COR-L47 (cell line): ENCODE data around the gene RTN4R.
A peak's percentile ranks its signal among the peaks of the same experiment; 100 is the strongest.
"Not testable (repeated sequence)": the region's sequence is repeated elsewhere in the genome, so short reads cannot be mapped to it uniquely, and the experiment has no call there.

Experiments
- DNase-seq: peaks from one replicate; lab custom pipeline; 2025; lab: John Stamatoyannopoulos, UW

Gene RTN4R

GRCh38 chr22:20286784-20287423, 18.8 kb upstream of the RTN4R start:
- not testable (repeated sequence) for DNase-seq

DNA sequence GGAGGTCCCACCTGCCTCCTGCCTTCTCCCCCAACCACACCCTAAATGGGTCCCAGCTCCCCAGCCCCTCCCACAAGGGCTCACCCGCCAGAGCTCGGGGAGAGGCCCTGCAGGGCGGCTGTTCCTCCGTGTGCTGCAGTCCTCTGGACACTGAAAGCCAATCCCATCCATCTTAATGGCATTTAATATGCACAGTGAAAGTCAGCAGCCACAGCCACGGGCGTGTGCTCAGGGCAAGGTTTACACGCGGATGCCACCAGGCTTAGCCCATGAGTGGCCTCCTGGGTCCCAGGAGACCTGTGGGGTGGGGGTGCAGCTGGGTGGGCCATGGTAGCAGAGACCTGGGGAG, 18.2 kb upstream of the RTN4R start:
- not testable (repeated sequence) for DNase-seq

DNA sequence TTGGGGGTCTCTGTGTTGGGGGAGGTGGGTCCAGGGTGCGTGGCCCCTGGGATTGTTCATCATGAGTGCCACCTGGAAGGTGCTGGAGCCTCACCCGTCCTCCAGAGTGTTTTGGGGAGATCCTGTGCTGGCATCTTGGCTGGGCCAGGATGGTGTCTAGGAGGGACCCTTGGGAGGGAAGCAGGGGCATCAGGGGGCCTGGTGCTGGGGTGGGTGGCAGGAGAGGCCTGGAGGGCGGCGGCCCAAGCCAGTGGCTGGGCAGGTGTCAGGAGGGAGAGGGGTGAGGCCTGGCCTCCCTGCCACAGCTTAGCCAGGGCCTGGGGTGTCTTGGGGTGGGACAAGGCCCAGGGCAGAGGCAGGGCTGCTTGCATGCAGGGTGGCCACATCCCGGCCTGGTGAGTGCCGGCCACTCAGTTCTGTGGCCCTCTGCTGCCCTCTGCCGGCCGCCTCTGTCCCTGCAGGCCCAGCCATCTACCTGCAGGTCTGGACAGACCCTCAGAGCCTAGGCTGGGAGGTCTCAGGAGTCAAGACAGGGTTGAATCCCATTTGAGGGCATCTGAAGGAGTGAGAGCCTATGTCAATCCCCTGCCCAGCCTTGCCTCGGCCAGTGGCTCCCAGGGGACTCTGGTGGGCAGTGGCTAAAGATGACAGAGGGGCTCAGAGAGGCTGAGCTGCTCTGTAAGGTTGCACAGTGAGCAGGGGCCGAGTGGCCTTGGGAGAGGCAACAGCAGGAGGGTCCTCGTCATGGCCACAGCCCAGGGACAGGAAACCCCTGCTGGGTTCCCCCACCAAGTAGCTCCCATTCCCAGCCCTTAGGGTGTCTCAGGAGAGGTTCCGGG, 17.6 kb upstream of the RTN4R start:
- peak; percentile 20 for DNase-seq

GRCh38 chr22:20284471-20285086, 16.5 kb upstream of the RTN4R start:
- no peak for DNase-seq

GRCh38 chr22:20283674-20284066, 15.6 kb upstream of the RTN4R start:
- peak; percentile 69 for DNase-seq

GRCh38 chr22:20282901-20283673, 15.0 kb upstream of the RTN4R start:
- peak; percentile 70 for DNase-seq

DNA sequence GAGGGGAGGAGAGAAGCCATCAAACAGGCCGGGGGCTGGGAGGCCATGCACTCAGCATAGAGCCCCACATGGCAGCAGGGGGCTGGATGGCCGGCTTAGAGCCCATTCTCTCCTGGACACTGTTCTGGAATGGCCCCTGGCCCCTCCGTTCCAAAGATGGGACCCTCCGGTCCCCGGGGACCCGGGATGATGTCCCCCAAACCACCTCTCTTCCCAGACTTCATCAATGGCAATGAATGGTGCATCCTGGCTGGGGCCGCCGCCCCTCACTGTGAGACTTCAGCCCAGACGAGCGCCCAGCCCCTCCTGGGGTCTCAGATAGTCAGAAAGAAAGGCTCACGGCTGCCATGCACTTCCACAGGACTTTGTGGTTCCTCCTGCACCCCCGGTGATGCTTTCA, 13.8 kb upstream of the RTN4R start:
- no peak for DNase-seq

GRCh38 chr22:20281473-20281872, 13.4 kb upstream of the RTN4R start:
- DNase-seq, result not testable (repeated sequence)

- DNase-seq, result no peak
Measured at GRCh38 chr22:20280866-20281265, 12.7 kb upstream of the RTN4R start.

DNA sequence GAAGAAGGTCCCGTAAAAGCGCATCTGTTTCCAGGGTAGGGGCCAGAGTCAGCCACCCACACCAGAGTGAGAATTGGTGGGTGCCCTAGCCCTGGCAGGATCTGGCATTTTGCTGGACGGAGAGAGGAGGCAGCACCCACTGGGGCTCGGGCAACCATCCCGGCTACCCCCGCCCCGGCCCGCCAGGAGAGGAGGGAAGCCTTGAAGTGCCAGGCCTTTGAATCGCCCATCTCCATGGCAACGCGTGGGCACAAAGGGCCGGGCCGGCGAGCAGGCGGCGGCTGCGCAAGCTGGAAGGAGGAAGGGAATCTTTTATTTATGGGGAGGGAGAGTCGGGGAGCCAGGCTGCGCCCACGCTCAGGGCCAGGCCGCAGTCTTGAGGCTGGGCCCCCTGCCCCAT, 12.0 kb upstream of the RTN4R start:
- not testable (repeated sequence) for DNase-seq

GRCh38 chr22:20279662-20280134, 11.6 kb upstream of the RTN4R start:
- no peak for DNase-seq

DNA sequence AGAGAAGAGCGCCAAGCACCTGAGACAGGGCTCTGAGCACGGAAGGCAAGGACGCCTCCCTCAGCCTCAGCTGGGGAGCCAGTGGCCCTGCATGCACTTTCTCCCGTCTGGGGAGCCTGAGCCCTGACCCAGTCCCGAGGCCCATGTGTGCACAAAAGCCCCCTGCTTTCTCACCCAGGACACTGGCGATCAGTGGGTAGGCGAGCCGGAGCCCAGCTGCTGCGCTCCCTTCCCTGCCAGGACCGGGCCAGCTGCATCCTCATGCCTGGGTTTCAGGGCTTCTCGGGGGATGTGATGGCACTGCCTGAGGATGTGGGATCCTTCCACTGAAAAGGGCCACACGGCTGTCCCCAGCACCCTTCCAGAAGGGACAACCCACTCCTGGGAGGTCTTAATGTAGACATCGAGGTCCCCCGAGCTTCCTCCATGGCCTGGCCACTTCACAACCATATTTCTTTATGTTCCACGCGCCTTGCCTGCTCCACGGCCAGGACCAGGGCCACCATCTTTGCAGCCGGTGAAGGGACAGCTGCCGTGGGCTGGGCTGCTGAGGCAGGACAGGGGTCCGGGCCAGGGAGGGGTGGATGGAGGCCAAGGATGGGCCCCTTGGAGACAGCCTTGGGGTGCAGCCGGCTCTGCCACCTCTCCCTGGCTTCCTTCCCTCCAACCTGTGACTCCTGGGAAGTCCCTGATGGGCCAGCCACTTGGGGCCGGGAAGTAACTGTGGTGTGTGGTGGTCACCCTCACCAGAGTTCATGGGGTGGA, 10.8 kb upstream of the RTN4R start:
- not testable (repeated sequence) for DNase-seq

DNA sequence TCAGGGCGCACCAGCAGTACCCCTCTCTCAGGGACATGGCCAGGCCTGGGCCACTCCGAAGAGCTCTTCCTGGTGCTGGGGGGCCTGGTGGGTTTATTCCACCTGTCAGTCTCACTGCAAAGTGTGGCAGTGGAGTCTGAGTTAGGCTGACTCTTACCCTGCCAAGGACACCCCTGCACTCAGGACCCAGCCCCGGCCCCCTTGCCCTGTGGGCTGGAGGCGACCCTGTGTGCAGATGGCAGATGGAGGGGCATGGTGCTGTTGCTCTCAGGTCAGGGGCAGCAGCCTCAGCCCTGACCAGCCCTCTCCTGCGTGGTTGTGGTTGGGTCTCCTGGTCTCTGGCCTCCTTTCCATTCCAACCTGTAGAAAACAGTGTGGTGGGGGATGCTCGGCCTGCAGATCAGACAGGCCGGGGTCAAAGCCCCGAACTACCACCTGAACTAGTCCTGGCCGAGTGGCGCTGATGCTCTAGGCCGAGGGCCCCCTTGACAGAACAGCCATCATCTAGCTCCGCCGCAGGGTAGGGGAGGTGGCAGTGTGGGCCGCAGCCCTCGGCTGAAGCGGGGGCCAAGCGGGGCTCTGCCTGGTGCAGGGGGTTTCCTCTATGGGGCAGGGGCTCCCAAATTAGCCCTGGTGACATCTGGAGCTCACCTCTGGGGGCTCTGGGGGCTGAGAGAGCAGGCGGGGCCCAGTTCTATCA, 10.0 kb upstream of the RTN4R start:
- DNase-seq, result not testable (repeated sequence)

- no peak for DNase-seq
Measured at GRCh38 chr22:20276468-20276867, 8.3 kb upstream of the RTN4R start.

- DNase-seq, result no peak
Measured at GRCh38 chr22:20275836-20276235, 7.7 kb upstream of the RTN4R start.

DNA sequence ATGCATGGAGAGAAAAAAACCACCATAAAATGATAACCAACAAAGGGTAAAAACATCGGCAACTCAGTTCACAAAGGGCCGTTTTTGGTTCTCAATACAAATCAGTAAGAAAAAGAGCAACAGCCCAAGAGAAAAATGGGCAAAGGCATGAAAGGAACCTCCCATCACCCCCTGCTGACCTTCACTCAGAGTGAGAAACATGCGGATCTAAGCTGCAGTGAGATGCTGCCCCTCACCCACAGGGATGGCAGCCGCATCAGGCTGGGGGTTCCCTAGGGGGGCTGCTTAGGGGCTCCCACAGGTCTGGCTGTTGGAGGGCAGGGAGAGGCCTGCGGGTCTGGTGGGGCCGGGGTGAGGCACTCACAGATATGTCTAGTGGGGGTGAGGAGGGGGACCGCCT, 7.2 kb upstream of the RTN4R start:
- not testable (repeated sequence) for DNase-seq

- DNase-seq, result not testable (repeated sequence)
Measured at GRCh38 chr22:20274374-20274773, 6.3 kb upstream of the RTN4R start.

DNA sequence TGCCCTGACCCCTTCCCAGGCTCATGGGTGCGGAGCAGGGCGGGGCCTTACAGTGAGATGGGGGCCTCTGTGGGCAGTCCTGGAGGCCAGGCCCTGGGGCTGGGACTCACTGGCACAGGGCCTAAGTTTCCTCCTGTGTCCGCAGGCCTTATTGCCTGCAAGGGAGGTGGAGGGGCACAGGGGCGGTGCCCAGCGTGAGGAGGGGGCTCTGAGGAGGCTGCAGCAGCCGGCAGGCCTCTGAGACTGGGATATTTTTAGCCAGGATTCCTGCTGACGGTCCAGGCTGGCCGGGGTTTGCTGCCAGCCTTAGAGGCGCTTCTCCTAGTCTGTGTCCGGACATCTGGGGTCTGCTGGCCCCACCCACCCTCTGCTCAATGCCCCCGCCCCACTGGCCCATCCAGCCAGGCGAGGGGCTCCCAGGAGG, 5.7 kb upstream of the RTN4R start:
- no peak for DNase-seq

DNA sequence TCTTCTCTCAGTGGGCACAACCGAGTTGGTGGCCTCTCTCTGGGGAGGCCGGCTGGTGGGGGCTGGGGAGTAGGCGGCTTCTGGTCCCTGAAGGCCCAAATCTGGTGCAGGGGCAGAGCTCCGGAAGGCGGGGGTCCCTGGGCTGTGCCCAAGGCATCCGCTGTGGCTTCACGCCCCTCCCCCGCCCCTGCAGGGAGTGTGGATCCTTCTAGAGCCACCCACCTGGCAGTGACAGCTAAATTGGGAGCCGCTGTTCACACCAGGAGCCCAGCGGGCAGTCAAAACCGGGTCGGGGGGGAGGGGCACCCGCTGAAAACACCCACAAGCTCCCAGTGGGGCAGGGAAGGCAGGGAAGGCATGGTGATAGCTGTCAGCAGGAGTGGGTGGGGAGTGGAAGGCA, 4.6 kb upstream of the RTN4R start:
- DNase-seq, result no peak

- no peak for DNase-seq
Measured at GRCh38 chr22:20272174-20272573, 4.1 kb upstream of the RTN4R start.
